ENCODE measurements around the gene MLPH.

The MLPH gene

GRCh38 chr2:237524631-237525030, 37.6 kb downstream of the MLPH start:
- TF ChIP-seq ZNF274 (IDR thresholded peaks at IDR 0.05; ENCODE audit: low read depth, low read length) = no peak
- H3K4me3 ChIP-seq (ENCODE audit: low read length) = no peak overlapping the region

GRCh38 chr2:237525559-237526157, 38.6 kb downstream of the MLPH start:
- no peak for TF ChIP-seq ZNF274 (IDR thresholded peaks at IDR 0.05; ENCODE audit: low read depth, low read length)

GRCh38 chr2:237527233-237527632, 40.2 kb downstream of the MLPH start:
- no peak for TF ChIP-seq ZNF274 (IDR thresholded peaks at IDR 0.05; ENCODE audit: low read depth, low read length)
- no peak overlapping the region for H3K4me3 ChIP-seq (ENCODE audit: low read length)

More at GRCh38 chr2:237525559-237526157, 38.6 kb downstream of the MLPH start:
- no peak overlapping the region for H3K4me3 ChIP-seq (ENCODE audit: low read length)

GRCh38 chr2:237527766-237528165, 40.7 kb downstream of the MLPH start:
- no peak overlapping the region for H3K4me3 ChIP-seq (ENCODE audit: low read length)
- TF ChIP-seq ZNF274 (IDR thresholded peaks at IDR 0.05; ENCODE audit: low read depth, low read length) = no peak

- no peak for TF ChIP-seq ZNF274 (IDR thresholded peaks at IDR 0.05; ENCODE audit: low read depth, low read length)
- no peak overlapping the region for H3K4me3 ChIP-seq (ENCODE audit: low read length)
These were observed 42.7 kb downstream of the MLPH start for GRCh38 chr2:237529452-237530402.

GRCh38 chr2:237530472-237531433, 43.7 kb downstream of the MLPH start:
- no peak overlapping the region for H3K4me3 ChIP-seq (ENCODE audit: low read length)
- TF ChIP-seq ZNF274 (IDR thresholded peaks at IDR 0.05; ENCODE audit: low read depth, low read length) = no peak

DNA sequence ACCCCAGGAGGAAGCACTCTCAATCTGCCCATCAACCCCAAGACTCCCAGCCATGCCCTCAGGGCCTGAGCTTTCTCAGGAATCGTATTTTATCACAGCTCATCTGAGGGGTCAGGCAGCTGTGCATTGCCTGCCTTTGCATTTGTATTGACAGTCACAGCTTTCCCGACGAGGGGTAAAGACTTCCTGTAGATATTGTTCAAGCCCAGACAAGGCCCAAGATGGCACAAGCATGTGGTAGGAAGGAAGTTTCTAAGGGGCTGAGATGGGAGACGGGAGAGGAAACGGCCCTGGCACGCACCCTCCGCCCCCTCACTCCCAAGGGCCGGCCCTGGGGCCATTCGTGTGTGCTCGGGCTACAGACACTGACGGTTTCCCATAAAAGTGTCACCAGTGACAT, 45.1 kb downstream of the MLPH start:
- H3K4me3 ChIP-seq (ENCODE audit: low read length) = no peak overlapping the region
- no peak for TF ChIP-seq ZNF274 (IDR thresholded peaks at IDR 0.05; ENCODE audit: low read depth, low read length)

DNA sequence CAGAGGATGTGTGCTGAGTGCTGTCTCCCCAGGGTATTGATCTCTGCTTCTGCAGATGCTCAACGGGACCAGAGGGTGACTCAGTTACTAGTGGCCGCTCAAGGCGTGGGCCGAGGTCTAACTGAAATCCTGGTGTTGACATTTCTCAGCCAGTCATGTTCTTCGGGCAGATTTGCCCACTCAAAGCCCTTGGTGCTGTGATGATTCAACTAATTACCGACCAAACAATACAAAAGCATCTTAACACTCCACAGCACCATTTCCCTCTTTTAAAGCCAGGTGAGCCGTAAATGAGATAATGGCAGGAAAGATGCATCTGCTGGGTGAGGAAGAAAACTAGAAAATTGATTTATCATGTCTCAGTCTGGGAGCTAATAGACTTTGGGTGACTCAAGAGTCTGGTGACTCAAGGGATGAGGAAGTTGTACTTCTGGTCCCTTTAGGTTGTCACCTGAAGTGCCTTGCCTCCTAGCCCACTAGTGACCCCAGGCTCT, 46.7 kb downstream of the MLPH start:
- no peak for TF ChIP-seq ZNF274 (IDR thresholded peaks at IDR 0.05; ENCODE audit: low read depth, low read length)

DNA sequence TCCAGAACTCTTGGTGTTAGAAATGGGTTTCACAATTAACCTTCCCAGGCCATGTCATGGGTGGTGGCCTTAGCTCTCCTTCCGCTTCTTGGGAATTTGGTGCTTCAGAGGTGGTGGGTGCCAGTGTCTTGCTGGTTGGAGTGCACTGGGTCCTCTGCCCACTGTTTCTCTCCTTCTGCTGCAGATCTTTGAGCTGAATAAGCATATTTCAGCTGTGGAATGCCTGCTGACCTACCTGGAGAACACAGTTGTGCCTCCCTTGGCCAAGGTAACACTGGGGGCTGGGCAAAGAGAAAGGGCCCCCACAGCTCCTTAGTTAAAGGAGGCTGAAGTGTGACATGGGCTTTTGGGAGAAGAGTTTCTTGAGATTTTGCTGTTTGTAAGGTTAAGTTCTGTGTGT, 47.3 kb downstream of the MLPH start:
- H3K4me3 ChIP-seq (ENCODE audit: low read length) = no peak overlapping the region
- TF ChIP-seq ZNF274 (IDR thresholded peaks at IDR 0.05; ENCODE audit: low read depth, low read length) = no peak

More for the DNA sequence above, 46.7 kb downstream of the MLPH start:
- H3K4me3 ChIP-seq (ENCODE audit: low read length) = no peak overlapping the region

- TF ChIP-seq ZNF274 (IDR thresholded peaks at IDR 0.05; ENCODE audit: low read depth, low read length) = no peak
- no peak overlapping the region for H3K4me3 ChIP-seq (ENCODE audit: low read length)
These were observed 48.5 kb downstream of the MLPH start for GRCh38 chr2:237535385-237536082.

- no peak for TF ChIP-seq ZNF274 (IDR thresholded peaks at IDR 0.05; ENCODE audit: low read depth, low read length)
- H3K4me3 ChIP-seq (ENCODE audit: low read length) = no peak overlapping the region
These were observed 49.0 kb downstream of the MLPH start for GRCh38 chr2:237536083-237536415.

DNA sequence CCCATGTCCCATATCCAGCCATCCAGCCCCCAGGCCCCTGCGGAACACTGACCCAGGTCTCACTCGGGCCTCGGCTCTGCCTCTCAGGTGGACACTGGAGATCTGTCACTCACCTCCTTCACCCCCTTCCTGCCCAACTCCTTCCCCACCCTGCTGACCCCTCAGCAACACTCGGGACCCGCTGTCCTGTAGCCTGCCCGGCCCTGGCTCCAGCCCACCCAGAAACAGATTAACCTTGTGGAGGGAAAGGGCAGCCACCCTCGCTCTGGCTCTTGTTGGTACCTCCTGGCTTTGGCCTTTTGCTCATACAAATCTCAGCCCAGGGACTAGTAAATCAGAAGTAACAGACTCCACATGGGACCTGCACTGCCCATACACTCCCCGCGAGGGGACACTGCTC, 49.6 kb downstream of the MLPH start:
- H3K4me3 ChIP-seq (ENCODE audit: low read length) = no peak overlapping the region
- no peak for TF ChIP-seq ZNF274 (IDR thresholded peaks at IDR 0.05; ENCODE audit: low read depth, low read length)

GRCh38 chr2:237538001-237538720, 51.1 kb downstream of the MLPH start:
- TF ChIP-seq ZNF274 (IDR thresholded peaks at IDR 0.05; ENCODE audit: low read depth, low read length) = no peak
- no peak overlapping the region for H3K4me3 ChIP-seq (ENCODE audit: low read length)
